Measurements from ENCODE around the gene RREB1.

The RREB1 gene

GRCh38 chr6:7074870-7075269 lies 32.9 kb upstream of the RREB1 start:
- no peaks in the 10 kb centered on the region for H3K36me3 ChIP-seq (ENCODE audit: control insufficient read depth, insufficient read depth, low read length)
- no peaks in the 10 kb centered on the region for H3K9me3 ChIP-seq (ENCODE audit: control insufficient read depth, low read length)
- no peak overlapping the region for H3K27ac ChIP-seq (ENCODE audit: insufficient read depth, low read depth, low read length, poor library complexity, severe bottlenecking)
- no peaks in the 10 kb centered on the region for H3K4me1 ChIP-seq (ENCODE audit: control insufficient read depth, insufficient read depth, low read length)
- no peak overlapping the region for H3K4me3 ChIP-seq (ENCODE audit: insufficient read depth, low read depth, low read length)
- no peaks in the 10 kb centered on the region for H3K27me3 ChIP-seq (ENCODE audit: control insufficient read depth, insufficient read depth, low read length, poor library complexity, severe bottlenecking)
- 92 to 93% methylated on average over 2 of the region's 3 CpGs for WGBS, 2 experiments

GRCh38 chr6:7075341-7076000 lies 32.3 kb upstream of the RREB1 start:
- Histone ChIP-seq H3K4me3 (ENCODE audit: insufficient read depth, low read depth, low read length) (no peak overlapping the region), H3K9me3 (ENCODE audit: control insufficient read depth, low read length) (no peaks in the 10 kb centered on the region), H3K4me1 (ENCODE audit: control insufficient read depth, insufficient read depth, low read length) (no peaks in the 10 kb centered on the region), H3K36me3 (ENCODE audit: control insufficient read depth, insufficient read depth, low read length) (no peaks in the 10 kb centered on the region), H3K27me3 (ENCODE audit: control insufficient read depth, insufficient read depth, low read length, poor library complexity, severe bottlenecking) (no peaks in the 10 kb centered on the region), H3K27ac (ENCODE audit: insufficient read depth, low read depth, low read length, poor library complexity, severe bottlenecking) (no peak overlapping the region)
- 92 to 97% methylated on average over 7 of the region's 7 CpGs for WGBS, 2 experiments

GRCh38 chr6:7077856-7078255 lies 29.9 kb upstream of the RREB1 start:
- Histone ChIP-seq H3K4me1 (ENCODE audit: control insufficient read depth, insufficient read depth, low read length) (no peaks in the 10 kb centered on the region), H3K27ac (ENCODE audit: insufficient read depth, low read depth, low read length, poor library complexity, severe bottlenecking) (no peak overlapping the region), H3K9me3 (ENCODE audit: control insufficient read depth, low read length) (no peaks in the 10 kb centered on the region), H3K27me3 (ENCODE audit: control insufficient read depth, insufficient read depth, low read length, poor library complexity, severe bottlenecking) (no peaks in the 10 kb centered on the region), H3K36me3 (ENCODE audit: control insufficient read depth, insufficient read depth, low read length) (no peaks in the 10 kb centered on the region), H3K4me3 (ENCODE audit: insufficient read depth, low read depth, low read length) (no peak overlapping the region)
- 92 to 95% methylated on average over 2 of the region's 2 CpGs for WGBS, 2 experiments

GRCh38 chr6:7078856-7079255 lies 28.9 kb upstream of the RREB1 start:
- H3K27me3 ChIP-seq (ENCODE audit: control insufficient read depth, insufficient read depth, low read length, poor library complexity, severe bottlenecking), result no peaks in the 10 kb centered on the region
- WGBS, 2 experiments, result 89 to 92% methylated on average over 6 of the region's 6 CpGs

GRCh38 chr6:7080311-7080710 lies 27.4 kb upstream of the RREB1 start:
- Histone ChIP-seq H3K9me3 (ENCODE audit: control insufficient read depth, low read length) (no peaks in the 10 kb centered on the region), H3K27ac (ENCODE audit: insufficient read depth, low read depth, low read length, poor library complexity, severe bottlenecking) (no peak overlapping the region), H3K36me3 (ENCODE audit: control insufficient read depth, insufficient read depth, low read length) (no peaks in the 10 kb centered on the region), H3K4me3 (ENCODE audit: insufficient read depth, low read depth, low read length) (no peak overlapping the region), H3K4me1 (ENCODE audit: control insufficient read depth, insufficient read depth, low read length) (no peaks in the 10 kb centered on the region), H3K27me3 (ENCODE audit: control insufficient read depth, insufficient read depth, low read length, poor library complexity, severe bottlenecking) (peaks cover 9% of the 10 kb centered on the region)
- WGBS, 2 experiments, result 87 to 93% methylated on average over 1 of the region's 2 CpGs

More at GRCh38 chr6:7078856-7079255, 28.9 kb upstream of the RREB1 start:
- no peak overlapping the region for H3K4me3 ChIP-seq (ENCODE audit: insufficient read depth, low read depth, low read length)
- no peaks in the 10 kb centered on the region for H3K36me3 ChIP-seq (ENCODE audit: control insufficient read depth, insufficient read depth, low read length)
- no peaks in the 10 kb centered on the region for H3K4me1 ChIP-seq (ENCODE audit: control insufficient read depth, insufficient read depth, low read length)
- no peaks in the 10 kb centered on the region for H3K9me3 ChIP-seq (ENCODE audit: control insufficient read depth, low read length)
- no peak overlapping the region for H3K27ac ChIP-seq (ENCODE audit: insufficient read depth, low read depth, low read length, poor library complexity, severe bottlenecking)

- Histone ChIP-seq H3K36me3 (ENCODE audit: control insufficient read depth, insufficient read depth, low read length) (no peaks in the 10 kb centered on the region), H3K9me3 (ENCODE audit: control insufficient read depth, low read length) (no peaks in the 10 kb centered on the region), H3K4me1 (ENCODE audit: control insufficient read depth, insufficient read depth, low read length) (peaks cover 9% of the 10 kb centered on the region), H3K27ac (ENCODE audit: insufficient read depth, low read depth, low read length, poor library complexity, severe bottlenecking) (no peak overlapping the region), H3K27me3 (ENCODE audit: control insufficient read depth, insufficient read depth, low read length, poor library complexity, severe bottlenecking) (peaks cover 40% of the 10 kb centered on the region), H3K4me3 (ENCODE audit: insufficient read depth, low read depth, low read length) (no peak overlapping the region)
- 61 to 72% methylated on average over 1 of the region's 1 CpG for WGBS, 2 experiments
Measured at GRCh38 chr6:7085911-7086310, 21.9 kb upstream of the RREB1 start.

GRCh38 chr6:7086488-7086887 lies 21.3 kb upstream of the RREB1 start:
- H3K4me3 ChIP-seq (ENCODE audit: insufficient read depth, low read depth, low read length), result no peak overlapping the region

GRCh38 chr6:7087066-7087465 lies 20.7 kb upstream of the RREB1 start:
- peaks cover 40% of the 10 kb centered on the region for H3K27me3 ChIP-seq (ENCODE audit: control insufficient read depth, insufficient read depth, low read length, poor library complexity, severe bottlenecking)
- H3K4me1 ChIP-seq (ENCODE audit: control insufficient read depth, insufficient read depth, low read length), result peaks cover 9% of the 10 kb centered on the region
- H3K27ac ChIP-seq (ENCODE audit: insufficient read depth, low read depth, low read length, poor library complexity, severe bottlenecking), result no peak overlapping the region
- 0 to 3% methylated on average over 3 of the region's 3 CpGs for WGBS, 2 experiments
- no peaks in the 10 kb centered on the region for H3K36me3 ChIP-seq (ENCODE audit: control insufficient read depth, insufficient read depth, low read length)
- H3K9me3 ChIP-seq (ENCODE audit: control insufficient read depth, low read length), result no peaks in the 10 kb centered on the region
- no peak overlapping the region for H3K4me3 ChIP-seq (ENCODE audit: insufficient read depth, low read depth, low read length)

More at GRCh38 chr6:7086488-7086887, 21.3 kb upstream of the RREB1 start:
- H3K9me3 ChIP-seq (ENCODE audit: control insufficient read depth, low read length), result no peaks in the 10 kb centered on the region
- no peak overlapping the region for H3K27ac ChIP-seq (ENCODE audit: insufficient read depth, low read depth, low read length, poor library complexity, severe bottlenecking)
- peaks cover 9% of the 10 kb centered on the region for H3K4me1 ChIP-seq (ENCODE audit: control insufficient read depth, insufficient read depth, low read length)
- WGBS, 2 experiments, result 60 to 62% methylated on average over 9 of the region's 9 CpGs
- no peaks in the 10 kb centered on the region for H3K36me3 ChIP-seq (ENCODE audit: control insufficient read depth, insufficient read depth, low read length)
- H3K27me3 ChIP-seq (ENCODE audit: control insufficient read depth, insufficient read depth, low read length, poor library complexity, severe bottlenecking), result peaks cover 40% of the 10 kb centered on the region

- peaks cover 9% of the 10 kb centered on the region for H3K4me1 ChIP-seq (ENCODE audit: control insufficient read depth, insufficient read depth, low read length)
- no peak overlapping the region for H3K27ac ChIP-seq (ENCODE audit: insufficient read depth, low read depth, low read length, poor library complexity, severe bottlenecking)
- H3K4me3 ChIP-seq (ENCODE audit: insufficient read depth, low read depth, low read length), result no peak overlapping the region
- H3K36me3 ChIP-seq (ENCODE audit: control insufficient read depth, insufficient read depth, low read length), result no peaks in the 10 kb centered on the region
- WGBS, 2 experiments, result 68 to 76% methylated on average over 7 of the region's 7 CpGs
- H3K9me3 ChIP-seq (ENCODE audit: control insufficient read depth, low read length), result no peaks in the 10 kb centered on the region
- H3K27me3 ChIP-seq (ENCODE audit: control insufficient read depth, insufficient read depth, low read length, poor library complexity, severe bottlenecking), result peaks cover 40% of the 10 kb centered on the region
Measured at GRCh38 chr6:7087491-7087979, 20.2 kb upstream of the RREB1 start.

- Histone ChIP-seq H3K4me1 (ENCODE audit: control insufficient read depth, insufficient read depth, low read length) (peaks cover 9% of the 10 kb centered on the region), H3K36me3 (ENCODE audit: control insufficient read depth, insufficient read depth, low read length) (no peaks in the 10 kb centered on the region), H3K27me3 (ENCODE audit: control insufficient read depth, insufficient read depth, low read length, poor library complexity, severe bottlenecking) (peaks cover 40% of the 10 kb centered on the region), H3K9me3 (ENCODE audit: control insufficient read depth, low read length) (no peaks in the 10 kb centered on the region), H3K27ac (ENCODE audit: insufficient read depth, low read depth, low read length, poor library complexity, severe bottlenecking) (no peak overlapping the region), H3K4me3 (ENCODE audit: insufficient read depth, low read depth, low read length) (no peak overlapping the region)
- WGBS, 2 experiments, result 90 to 93% methylated on average over 2 of the region's 2 CpGs
Measured at GRCh38 chr6:7088076-7088742, 19.6 kb upstream of the RREB1 start.

Data from ectodermal cell (in vitro differentiated cells).